GM21447 (cell line): Measurements from ENCODE around the gene GRIN2C.

Experiments
- ATAC-seq: cut with Tn5 transposase; IDR thresholded peaks from one replicate; pipeline ENCODE4 v1.9.1; 2021; ENCODE audit not compliant: unreplicated experiment

The GRIN2C gene

GRCh38 chr17:74822939-74823367 lies 36.7 kb downstream of the GRIN2C start:
- ATAC-seq = no peak

- no peak for ATAC-seq
These were observed 37.2 kb downstream of the GRIN2C start for GRCh38 chr17:74822335-74822938.

DNA sequence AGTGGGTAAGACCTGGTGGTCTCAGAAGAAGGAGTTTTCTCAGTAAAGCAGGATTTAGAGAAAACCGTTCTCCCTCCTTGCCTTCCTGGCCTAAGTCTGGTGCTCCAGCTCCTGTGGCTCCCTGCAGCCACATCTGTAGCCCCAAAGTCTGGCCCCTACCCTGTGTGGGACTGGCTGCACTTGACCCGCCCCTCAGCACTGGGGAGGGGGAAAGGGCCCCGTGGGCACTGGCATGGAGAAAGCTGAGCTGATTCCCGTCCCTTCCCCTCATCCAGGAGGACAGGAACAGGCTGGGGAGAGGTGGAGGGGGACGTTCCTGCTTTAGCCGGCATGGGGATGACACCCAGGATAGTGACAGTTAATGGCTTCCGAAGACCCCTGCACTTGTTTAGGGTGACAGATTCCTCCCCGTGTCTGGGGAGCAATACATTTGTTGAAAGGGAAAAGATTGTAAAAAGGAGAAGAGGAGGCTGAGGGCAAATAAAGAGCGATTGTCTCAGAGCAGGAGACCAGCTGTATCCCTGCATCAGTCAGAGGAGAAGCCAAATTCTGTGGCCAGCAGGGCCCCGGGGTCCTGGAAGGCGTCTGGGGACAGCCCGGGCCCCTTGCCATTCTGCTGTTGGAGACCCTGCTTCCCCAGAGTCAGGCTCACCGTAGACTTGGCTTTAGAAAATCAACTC lies 37.9 kb downstream of the GRIN2C start:
- ATAC-seq = no peak

DNA sequence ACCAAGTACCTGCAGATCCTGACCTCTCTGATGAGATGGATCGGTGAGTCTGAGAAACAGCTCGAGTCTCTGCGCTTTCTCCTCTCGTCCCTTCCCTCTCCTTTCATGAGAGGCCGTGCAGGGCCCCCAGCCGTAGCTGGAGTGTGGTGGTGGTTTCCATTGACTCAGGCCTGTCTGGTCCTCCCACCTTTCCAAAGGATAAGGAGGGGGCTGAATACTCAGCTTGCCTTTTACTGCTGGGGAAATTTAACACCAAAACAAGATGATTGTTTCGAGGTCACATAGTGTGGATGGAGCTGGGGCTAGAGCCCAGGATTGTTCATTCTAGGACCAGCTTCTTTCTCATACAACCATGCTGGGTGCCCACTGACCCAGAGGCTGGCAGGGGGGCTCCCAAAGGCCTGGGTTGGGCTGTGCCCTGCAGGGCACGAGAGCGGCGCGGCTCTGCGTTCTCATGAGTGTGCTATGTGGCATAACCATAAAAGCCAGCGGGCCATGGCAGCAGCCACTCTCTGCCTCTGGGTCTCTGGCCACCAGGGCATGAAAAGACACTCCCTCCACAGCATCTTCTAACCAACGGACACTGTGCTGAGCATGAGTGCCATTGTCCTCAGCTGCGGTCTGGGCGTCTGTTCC lies 39.8 kb downstream of the GRIN2C start:
- no peak for ATAC-seq

DNA sequence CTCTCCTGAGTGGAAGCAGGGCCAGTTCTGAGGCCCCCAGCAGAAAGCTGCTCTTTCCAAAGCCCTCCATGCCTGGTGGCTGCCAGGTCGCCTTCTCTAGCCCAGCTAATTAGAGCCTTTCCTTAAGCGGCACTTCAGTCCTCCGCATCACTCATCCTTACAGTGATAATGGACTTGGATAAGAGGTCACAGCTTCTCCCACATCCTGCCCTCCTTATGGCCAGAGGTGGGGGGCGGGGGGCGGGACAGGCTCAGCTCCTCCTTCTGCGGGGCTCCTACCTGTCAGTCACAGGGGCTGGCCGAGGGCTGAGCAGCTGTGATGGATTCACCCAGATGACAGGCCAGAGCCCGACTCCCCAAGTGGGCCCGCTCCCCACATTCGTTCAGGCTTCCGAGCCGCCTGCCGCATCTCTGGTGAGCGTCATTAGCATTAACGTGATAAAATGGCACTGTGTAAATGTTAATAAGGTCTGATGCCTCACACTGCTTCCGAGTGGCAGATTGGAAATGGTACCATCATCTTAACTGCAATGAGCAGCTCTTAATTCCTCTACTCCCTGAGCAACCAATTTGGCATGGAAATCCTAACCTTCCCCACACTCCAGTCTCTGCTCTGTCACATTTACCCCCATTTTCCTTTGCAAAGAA lies 41.3 kb downstream of the GRIN2C start:
- no peak for ATAC-seq

- ATAC-seq = no peak
These were observed 42.6 kb downstream of the GRIN2C start for GRCh38 chr17:74816905-74817620.

DNA sequence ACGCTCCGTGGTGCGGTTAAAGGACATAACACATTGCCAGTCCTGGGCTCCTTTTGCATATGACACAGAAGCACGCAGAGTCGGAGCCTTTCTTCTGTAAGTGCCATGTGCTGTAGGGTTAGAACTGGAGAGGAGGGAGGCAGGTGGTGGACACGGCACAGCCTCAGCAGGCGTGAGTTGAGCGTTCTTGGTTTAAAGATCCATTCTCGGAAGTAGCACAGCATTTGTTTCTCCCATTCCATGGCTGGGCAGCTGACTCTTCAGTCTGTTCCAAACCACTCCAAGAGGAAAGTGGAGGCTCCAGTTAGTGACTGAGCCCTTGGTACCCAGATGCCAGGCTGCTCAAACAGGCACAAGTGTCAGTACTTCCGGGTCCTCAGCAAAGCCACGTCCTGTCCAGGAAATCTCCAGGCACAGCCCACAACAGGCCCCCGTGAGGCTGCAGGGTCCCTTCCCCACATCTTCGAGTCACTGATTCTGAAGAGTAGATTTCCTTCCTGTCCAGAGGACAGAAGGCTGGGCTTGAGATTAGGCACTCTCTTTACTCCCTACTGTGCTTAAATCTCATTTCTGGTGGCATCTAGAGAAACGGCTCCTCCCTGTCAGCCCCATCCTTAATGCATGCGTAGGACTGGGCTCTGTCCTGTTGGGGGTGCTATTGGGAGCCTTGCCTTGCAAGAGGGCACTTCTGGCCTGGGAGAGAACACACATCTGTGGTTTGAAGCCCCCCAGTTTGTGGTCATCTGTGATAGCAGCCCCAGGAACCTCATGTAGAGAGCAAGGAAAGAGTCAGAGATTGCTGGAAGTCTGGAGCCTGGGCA lies 43.9 kb downstream of the GRIN2C start:
- ATAC-seq = no peak

GRCh38 chr17:74815067-74815466 lies 44.6 kb downstream of the GRIN2C start:
- no peak for ATAC-seq

GRCh38 chr17:74814453-74814852 lies 45.2 kb downstream of the GRIN2C start:
- ATAC-seq = no peak

- no peak for ATAC-seq
These were observed 47.3 kb downstream of the GRIN2C start for GRCh38 chr17:74812109-74813009.

GRCh38 chr17:74810699-74811485 lies 48.8 kb downstream of the GRIN2C start:
- ATAC-seq = no peak

GRCh38 chr17:74808714-74809430 lies 50.8 kb downstream of the GRIN2C start:
- ATAC-seq = no peak

GRCh38 chr17:74807925-74808324 lies 51.8 kb downstream of the GRIN2C start:
- no peak for ATAC-seq

GRCh38 chr17:74807441-74807840 lies 52.2 kb downstream of the GRIN2C start:
- ATAC-seq = no peak

DNA sequence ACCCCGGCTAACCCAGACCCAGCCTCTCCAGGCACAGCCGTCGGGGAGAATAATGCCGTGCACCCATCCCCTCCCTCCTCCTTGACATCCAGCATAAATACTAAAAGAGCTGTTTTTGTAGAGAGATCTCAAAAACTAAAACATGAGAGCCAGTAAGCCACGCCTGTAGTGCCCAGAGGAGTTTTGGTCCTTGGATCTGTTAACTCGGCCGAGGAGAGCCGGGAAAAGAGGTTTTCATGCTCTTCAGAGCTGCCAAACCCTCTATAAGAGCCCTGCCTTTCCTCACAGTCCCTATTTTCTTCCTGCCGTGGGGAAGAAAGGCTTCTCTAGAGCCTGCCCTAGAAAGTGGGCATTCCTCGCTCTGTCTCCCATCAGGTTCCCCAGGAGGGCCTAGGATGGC lies 53.4 kb downstream of the GRIN2C start:
- no peak for ATAC-seq

- ATAC-seq = no peak
These were observed 54.1 kb downstream of the GRIN2C start for GRCh38 chr17:74805591-74805991.

DNA sequence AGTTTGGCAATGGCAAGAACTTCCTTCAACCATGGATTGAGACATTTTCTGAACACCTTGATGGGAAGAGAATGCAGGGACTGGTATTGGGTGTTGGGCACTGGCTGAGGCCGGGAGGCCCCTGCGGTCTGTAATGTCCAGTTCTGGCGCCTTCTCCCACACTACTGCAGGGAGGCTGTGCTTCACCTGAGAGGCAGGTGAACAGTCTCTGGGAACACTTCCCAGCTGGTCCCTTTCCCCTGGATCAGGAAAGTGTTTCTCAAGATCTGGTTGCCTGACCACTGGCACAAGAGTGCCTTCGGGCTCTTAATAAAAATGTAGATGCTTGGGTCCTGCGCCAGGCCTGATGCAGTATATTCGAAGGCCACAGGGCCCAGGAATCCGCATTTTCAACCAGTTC lies 55.0 kb downstream of the GRIN2C start:
- ATAC-seq = no peak

DNA sequence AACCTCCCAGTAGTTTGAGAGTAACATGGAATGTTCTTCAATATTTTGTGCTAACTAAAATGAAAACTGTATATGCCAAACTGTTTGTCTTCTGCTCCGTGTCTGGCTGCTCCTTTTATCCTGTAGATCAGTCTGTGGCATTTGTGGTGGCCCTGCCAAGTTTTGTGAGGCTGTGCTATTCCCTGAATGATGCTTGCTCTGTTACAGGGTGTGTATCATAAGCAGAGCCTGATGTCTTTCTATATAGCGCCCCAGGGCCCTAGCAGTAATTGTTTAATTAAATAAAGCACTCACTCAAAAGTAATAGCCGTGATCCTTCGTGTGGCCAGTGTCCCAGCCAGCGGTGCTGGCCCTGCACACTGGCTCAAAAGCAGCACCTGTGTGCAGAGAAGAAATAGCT lies 55.7 kb downstream of the GRIN2C start:
- no peak for ATAC-seq
